Fibroblast of lung (primary cell): ENCODE results near the gene CD244. TPM values are rescaled to one million over a fixed set of nuclear protein-coding genes. Genes with fewer than 3 reads are reported as not detected.

Experiments
- DNase-seq, 2 donors: peaks; one replicate each; pipeline versions ENCODE4 v3.0.0 to v3.0.0-alpha.2; 2010; ENCODE audit warnings: low read depth in 2 of 2
- H2AFZ ChIP-seq: 2 replicates; pipeline ENCODE4 v1.5.1; 2012; ENCODE audit warnings: low read length, control low read depth, inconsistent platforms
- H3K27ac ChIP-seq: 2 replicates; pipeline ENCODE4 v1.5.1; 2011; ENCODE audit warnings: low read length, control low read depth; ENCODE audit not compliant: insufficient read depth
- H3K27me3 ChIP-seq: 2 replicates; pipeline ENCODE4 v1.5.1; 2011; ENCODE audit warnings: mild to moderate bottlenecking, low read length; ENCODE audit not compliant: control insufficient read depth, insufficient read depth
- H3K36me3 ChIP-seq: 2 replicates; pipeline ENCODE4 v1.5.1; 2011; ENCODE audit warnings: low read length; ENCODE audit not compliant: control insufficient read depth, insufficient read depth
- H3K4me1 ChIP-seq: 2 replicates; pipeline ENCODE4 v1.5.1; 2011; ENCODE audit warnings: low read length; ENCODE audit not compliant: control insufficient read depth, insufficient read depth; ENCODE audit errors: extremely low read depth
- H3K4me2 ChIP-seq: 2 replicates; pipeline ENCODE4 v1.5.1; 2011; ENCODE audit warnings: low read length, control low read depth; ENCODE audit not compliant: insufficient read depth; ENCODE audit errors: extremely low read depth
- H3K4me3 ChIP-seq, 4 experiments: fragments of 200-600 bp in 1 of 4; sonication (generic) in 1 of 4; replicated peaks in 1 of 4; 2 replicates each; pipeline ENCODE4 v1.5.1; 2011 to 2016; ENCODE audit warnings: low read length in 4 of 4, low read depth in 3 of 4, mild to moderate bottlenecking in 3 of 4, control low read depth in 2 of 4, inconsistent platforms in 1 of 4, mixed read lengths in 1 of 4; ENCODE audit not compliant: insufficient read depth in 1 of 4; ENCODE audit errors: control extremely low read depth in 1 of 4
- H3K79me2 ChIP-seq: 2 replicates; pipeline ENCODE4 v1.5.1; 2012; ENCODE audit warnings: mild to moderate bottlenecking, low read length, inconsistent platforms; ENCODE audit not compliant: control insufficient read depth, insufficient read depth
- H3K9ac ChIP-seq: 2 replicates; pipeline ENCODE4 v1.5.1; 2011; ENCODE audit warnings: mild to moderate bottlenecking, low read length, control low read depth; ENCODE audit not compliant: insufficient read depth
- H3K9me3 ChIP-seq: 2 replicates; pipeline ENCODE4 v1.5.1; 2012; ENCODE audit warnings: low read depth, low read length; ENCODE audit not compliant: control insufficient read depth, insufficient read depth
- H4K20me1 ChIP-seq: 2 replicates; pipeline ENCODE4 v1.5.1; 2011; ENCODE audit warnings: low read length; ENCODE audit not compliant: control insufficient read depth, insufficient read depth; ENCODE audit errors: extremely low read depth
- EZH2 ChIP-seq: IDR thresholded peaks from 2 replicates; pipeline ENCODE4 v1.5.1; 2012; ENCODE audit warnings: low read length, control low read depth, mild to moderate bottlenecking; ENCODE audit errors: missing control alignments
- polyA plus RNA-seq, 2 donors: library from polyadenylated mRNA; depleted of rRNA in 1 of 2; stranded (reverse) in 1 of 2; unstranded in 1 of 2; fragments of >200 nt; gene quantifications; 2 replicates each; pipeline ENCODE4 v1.2.1, GENCODE V29; 2011 to 2012; ENCODE audit warnings: missing spikeins in 1 of 2
- total RNA-seq: library from RNA; depleted of rRNA; stranded (reverse); fragments of >200 nt; gene quantifications from 2 replicates; pipeline ENCODE4 v1.2.1, GENCODE V29; 2014
- TF ChIP-seq, protein P1 (sequence below), 2 donors: IDR thresholded peaks in 1 of 2; conservative IDR thresholded peaks in 1 of 2; 1 replicate in 1 of 2; 2 replicates in 1 of 2; pipeline ENCODE4 v1.5.1; 2011 to 2012; ENCODE audit warnings: low read length in 2 of 2, control low read depth in 1 of 2, inconsistent platforms in 1 of 2, low read depth in 1 of 2, mild to moderate bottlenecking in 1 of 2

Gene CD244
- total and polyA plus RNA-seq, 2 donors (not counting 1 experiment from before 2014, with no cell fraction given) = not detected

DNA sequence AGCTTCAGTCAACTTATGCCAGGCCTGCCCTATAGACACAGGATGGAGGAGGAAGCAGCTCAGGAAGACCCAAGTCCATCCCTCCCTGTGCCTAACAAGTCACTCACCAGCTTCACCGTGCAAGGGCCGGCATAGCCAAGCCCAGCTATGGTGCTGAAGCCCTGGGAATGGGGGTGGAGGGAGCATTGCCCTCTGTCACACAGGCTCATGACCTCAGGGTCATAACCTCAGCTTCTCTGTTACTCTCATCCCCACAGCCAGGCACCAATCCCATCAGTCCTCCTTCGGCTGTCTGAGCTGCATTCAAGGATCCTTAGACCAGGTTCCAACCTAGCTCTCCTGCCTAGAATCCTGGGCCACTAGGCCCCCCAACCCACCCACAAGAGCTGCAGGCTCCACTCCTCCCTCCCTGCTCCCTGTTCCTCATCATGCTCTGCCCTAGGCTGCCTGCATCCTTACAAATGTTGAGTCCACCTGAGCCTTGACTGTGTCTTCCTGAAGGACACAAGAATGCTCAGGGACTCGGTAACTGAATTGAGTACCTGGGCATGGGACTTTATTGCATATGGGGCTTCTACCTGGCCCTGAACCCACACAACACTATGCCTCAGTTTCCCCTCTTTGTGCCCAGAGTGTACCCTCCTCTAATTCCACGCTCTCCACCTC is 1.7 kb downstream of the CD244 start:
- Histone ChIP-seq H3K27me3 (no peaks in the 10 kb centered on the region), H3K4me3 (no peak overlapping the region), H3K79me2 (no peaks in the 10 kb centered on the region), H4K20me1 (no peaks in the 10 kb centered on the region), H3K27ac (no peak overlapping the region), H3K4me1 (no peaks in the 10 kb centered on the region), H3K4me2 (no peak overlapping the region), H3K36me3 (no peaks in the 10 kb centered on the region), H3K9me3 (no peaks in the 10 kb centered on the region), H3K9ac (no peak overlapping the region), H2AFZ (no peak overlapping the region)
- DNase-seq = no peak
- TF ChIP-seq, protein P1, sequence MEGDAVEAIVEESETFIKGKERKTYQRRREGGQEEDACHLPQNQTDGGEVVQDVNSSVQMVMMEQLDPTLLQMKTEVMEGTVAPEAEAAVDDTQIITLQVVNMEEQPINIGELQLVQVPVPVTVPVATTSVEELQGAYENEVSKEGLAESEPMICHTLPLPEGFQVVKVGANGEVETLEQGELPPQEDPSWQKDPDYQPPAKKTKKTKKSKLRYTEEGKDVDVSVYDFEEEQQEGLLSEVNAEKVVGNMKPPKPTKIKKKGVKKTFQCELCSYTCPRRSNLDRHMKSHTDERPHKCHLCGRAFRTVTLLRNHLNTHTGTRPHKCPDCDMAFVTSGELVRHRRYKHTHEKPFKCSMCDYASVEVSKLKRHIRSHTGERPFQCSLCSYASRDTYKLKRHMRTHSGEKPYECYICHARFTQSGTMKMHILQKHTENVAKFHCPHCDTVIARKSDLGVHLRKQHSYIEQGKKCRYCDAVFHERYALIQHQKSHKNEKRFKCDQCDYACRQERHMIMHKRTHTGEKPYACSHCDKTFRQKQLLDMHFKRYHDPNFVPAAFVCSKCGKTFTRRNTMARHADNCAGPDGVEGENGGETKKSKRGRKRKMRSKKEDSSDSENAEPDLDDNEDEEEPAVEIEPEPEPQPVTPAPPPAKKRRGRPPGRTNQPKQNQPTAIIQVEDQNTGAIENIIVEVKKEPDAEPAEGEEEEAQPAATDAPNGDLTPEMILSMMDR (conservative IDR thresholded peaks at IDR 0.05 in 1 of 2, IDR thresholded peaks at IDR 0.05 in 1 of 2; ENCODE audit: low read depth in 1 of 2, low read length in 2 of 2) = no peak
- TF ChIP-seq EZH2 = no peak

DNA sequence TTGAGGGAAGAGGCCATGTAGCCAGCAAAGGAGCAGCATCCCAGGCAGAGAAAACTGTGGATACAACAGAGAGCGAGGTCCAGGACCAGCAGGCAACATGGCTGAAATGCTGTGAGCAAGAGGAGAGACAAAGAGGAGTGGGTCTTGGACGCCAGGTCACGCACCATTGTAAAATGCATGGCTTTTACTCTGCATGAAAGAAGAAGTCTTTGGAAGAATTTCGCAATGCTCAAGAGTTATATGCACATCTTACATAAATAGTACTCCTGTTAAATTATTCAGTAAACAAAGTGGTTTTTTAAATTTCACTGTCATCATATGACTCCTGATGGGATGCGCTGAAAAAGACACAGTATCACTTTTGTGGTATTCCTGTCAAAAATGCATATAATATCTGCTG is 3.5 kb downstream of the CD244 start:
- H3K9me3 ChIP-seq = no peaks in the 10 kb centered on the region
- no peak overlapping the region for H3K4me3 ChIP-seq
- no peak overlapping the region for H3K9ac ChIP-seq
- no peak overlapping the region for H2AFZ ChIP-seq
- no peak for TF ChIP-seq EZH2
- TF ChIP-seq, protein P1 (conservative IDR thresholded peaks at IDR 0.05 in 1 of 2, IDR thresholded peaks at IDR 0.05 in 1 of 2; ENCODE audit: low read depth in 1 of 2, low read length in 2 of 2) = no peak
- H3K27ac ChIP-seq = no peak overlapping the region
- H3K4me2 ChIP-seq = no peak overlapping the region
- no peaks in the 10 kb centered on the region for H4K20me1 ChIP-seq
- no peaks in the 10 kb centered on the region for H3K27me3 ChIP-seq
- no peaks in the 10 kb centered on the region for H3K79me2 ChIP-seq
- no peaks in the 10 kb centered on the region for H3K4me1 ChIP-seq
- H3K36me3 ChIP-seq = no peaks in the 10 kb centered on the region
- no peak for DNase-seq

DNA sequence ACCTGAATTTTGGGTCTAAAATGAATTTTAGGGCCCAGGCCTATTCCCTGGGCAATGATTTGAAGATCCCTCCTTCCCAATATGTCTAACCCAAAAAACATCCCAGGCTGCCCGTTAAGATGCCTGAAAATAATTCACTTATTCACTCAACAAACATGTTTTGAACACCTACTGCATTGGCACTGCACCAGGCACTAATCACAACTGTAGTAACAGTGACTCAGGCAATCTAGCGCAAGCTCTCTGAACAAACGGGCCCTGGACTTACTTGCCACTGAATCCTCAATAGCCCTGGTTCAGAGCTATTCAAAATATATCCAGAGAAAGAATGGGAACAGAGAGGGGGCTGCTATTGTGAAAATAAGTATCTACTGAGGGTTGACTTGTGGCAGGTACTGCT is 4.2 kb downstream of the CD244 start:
- no peak overlapping the region for H3K9ac ChIP-seq
- no peak overlapping the region for H3K27ac ChIP-seq
- no peaks in the 10 kb centered on the region for H3K79me2 ChIP-seq
- TF ChIP-seq, protein P1 (conservative IDR thresholded peaks at IDR 0.05 in 1 of 2, IDR thresholded peaks at IDR 0.05 in 1 of 2; ENCODE audit: low read depth in 1 of 2, low read length in 2 of 2) = no peak
- no peak for TF ChIP-seq EZH2
- DNase-seq = no peak
- no peak overlapping the region for H3K4me3 ChIP-seq
- no peaks in the 10 kb centered on the region for H4K20me1 ChIP-seq
- no peak overlapping the region for H3K4me2 ChIP-seq
- no peaks in the 10 kb centered on the region for H3K9me3 ChIP-seq
- no peaks in the 10 kb centered on the region for H3K27me3 ChIP-seq
- H3K4me1 ChIP-seq = no peaks in the 10 kb centered on the region
- H3K36me3 ChIP-seq = no peaks in the 10 kb centered on the region
- H2AFZ ChIP-seq = no peak overlapping the region
